ENCODE results near the gene SURF6. TPM values are rescaled to one million over a fixed set of nuclear protein-coding genes. Genes with fewer than 3 reads are reported as not detected.

Gene SURF6
- total and polyA plus RNA-seq, 10 donors, result 13.2 to 28.6 (median 17.2) TPM

- intact Hi-C loops (cut with DNase I; ENCODE audit: low total_unique reads), result no loop called here
- Histone ChIP-seq H3K9me3 (no peaks in the 10 kb centered on the region), H3K4me1 (peaks cover 21 to 90% (median 53%) of the 10 kb centered on the region in 6 donors), H3K36me3 (peaks cover 8 to 72% (median 46%) of the 10 kb centered on the region in 6 donors), H3K27me3 (replicated peaks in 1 of 7) (no peaks in the 10 kb centered on the region), H3K27ac (no peak overlapping the region), H3K4me3 (peak overlapping the region in 1 of 8 donors; percentile 94)
- DNase-seq, result no peak
- TF ChIP-seq POLR2A (IDR thresholded peaks at IDR 0.05), result no peak
- peak in 1 of 3 donors; percentile 26 for TF ChIP-seq POLR2AphosphoS5 (IDR thresholded peaks at IDR 0.05)
- WGBS, 5 donors, result 78 to 93% (median 88%) methylated on average over 5 to 7 of the region's 7 CpGs
These were observed 18.8 kb upstream of the SURF6 start for GRCh38 chr9:133354766-133355165.

GRCh38 chr9:133353548-133353947 is 17.6 kb upstream of the SURF6 start:
- intact Hi-C loops (cut with DNase I; ENCODE audit: low total_unique reads), result no loop called here
- H3K27ac ChIP-seq, result no peak overlapping the region
- H3K4me3 ChIP-seq, result no peak overlapping the region
- peaks cover 30 to 90% (median 58%) of the 10 kb centered on the region in 6 donors for H3K4me1 ChIP-seq
- 78 to 96% (median 87%) methylated on average over 5 of the region's 5 CpGs for WGBS, 5 donors
- no peaks in the 10 kb centered on the region for H3K9me3 ChIP-seq
- DNase-seq, result no peak
- H3K27me3 ChIP-seq (replicated peaks in 1 of 7), result no peaks in the 10 kb centered on the region
- peak; percentile 18 to 57 (median 20) for TF ChIP-seq POLR2AphosphoS5 (IDR thresholded peaks at IDR 0.05)
- no peak for TF ChIP-seq CTCF (IDR thresholded peaks at IDR 0.05 in 8 of 11, conservative IDR thresholded peaks at IDR 0.05 in 3 of 11)
- peaks cover 8 to 69% (median 50%) of the 10 kb centered on the region in 6 donors for H3K36me3 ChIP-seq

- H3K27me3 ChIP-seq (replicated peaks in 1 of 7), result no peaks in the 10 kb centered on the region
- 68 to 83% (median 77%) methylated on average over 8 of the region's 8 CpGs for WGBS, 5 donors
- intact Hi-C loops (cut with DNase I; ENCODE audit: low total_unique reads), result no loop called here
- H3K4me3 ChIP-seq, result no peak overlapping the region
- H3K36me3 ChIP-seq, result peaks cover 8 to 62% (median 50%) of the 10 kb centered on the region in 6 donors
- H3K4me1 ChIP-seq, result peaks cover 30 to 86% (median 52%) of the 10 kb centered on the region in 6 donors
- TF ChIP-seq CTCF (IDR thresholded peaks at IDR 0.05 in 8 of 11, conservative IDR thresholded peaks at IDR 0.05 in 3 of 11) (no peak), POLR2AphosphoS5 (IDR thresholded peaks at IDR 0.05) (peak in 2 of 3 donors; percentile 1 to 38)
- DNase-seq, result no peak
- no peaks in the 10 kb centered on the region for H3K9me3 ChIP-seq
- H3K27ac ChIP-seq, result no peak overlapping the region
These were observed 16.8 kb upstream of the SURF6 start for GRCh38 chr9:133352635-133353340.

- no peaks in the 10 kb centered on the region for H3K9me3 ChIP-seq
- WGBS, 5 donors, result 76 to 83% (median 79%) methylated on average over 14 of the region's 14 CpGs
- no peak overlapping the region for H3K4me3 ChIP-seq
- H3K4me1 ChIP-seq, result peaks cover 26 to 83% (median 48%) of the 10 kb centered on the region in 6 donors
- H3K27ac ChIP-seq, result peak overlapping the region in 1 of 8 donors; percentile 6
- no peak for DNase-seq
- no peaks in the 10 kb centered on the region for H3K27me3 ChIP-seq (replicated peaks in 1 of 7)
- peaks cover 8 to 60% (median 50%) of the 10 kb centered on the region in 6 donors for H3K36me3 ChIP-seq
- peak in 2 of 3 donors; percentile 32 to 55 for TF ChIP-seq POLR2AphosphoS5 (IDR thresholded peaks at IDR 0.05)
- peak in 9 of 11 experiments; percentile 20 to 59 (median 41) for TF ChIP-seq CTCF (IDR thresholded peaks at IDR 0.05 in 8 of 11, conservative IDR thresholded peaks at IDR 0.05 in 3 of 11)
- TF ChIP-seq POLR2A (IDR thresholded peaks at IDR 0.05), result no peak
- intact Hi-C loops (cut with DNase I; ENCODE audit: low total_unique reads), result no loop called here
These were observed 16.1 kb upstream of the SURF6 start for GRCh38 chr9:133351908-133352634.
